OCI-LY3 (cell line): ENCODE results near the gene ZNF25.

Experiments used
- CTCF ChIP-seq: fragments of 200-600, 300-600 bp; sonication (generic); IDR thresholded peaks from 2 replicates; pipeline ENCODE4 v1.5.1; 2014; ENCODE audit warnings: antibody characterized with exemption, low read length, low read depth
- EZH2phosphoT487 ChIP-seq: fragments of 200-600 bp; shearing (Covaris generic); IDR thresholded peaks from 2 replicates; pipeline ENCODE4 v1.6.1; 2018; ENCODE audit warnings: antibody characterized with exemption, mixed run types, low read depth

GRCh38 chr10:37937864-37938263 is 38.6 kb downstream of the ZNF25 start:
- TF ChIP-seq CTCF (no peak), EZH2phosphoT487 (no peak)
